T-helper 2 cell treated with Interferon-gamma antibody and Interleukin-4, amounts not matched to agents 5 μg/mL and 100 μg/mL, for 36 hours (primary cell): ENCODE measurements around the gene DNAJC15.
A peak's percentile ranks its signal among the peaks of the same experiment; 100 is the strongest.

Source experiments
- DNase-seq: peaks from one replicate; pipeline ENCODE4 v3.0.0; 2021; ENCODE audit warnings: low spot score
- H3K27ac Mint-ChIP-seq: one replicate; pipeline ENCODE4 v1.8.0; 2021; ENCODE audit warnings: mild to moderate bottlenecking, mixed read lengths
- H3K27me3 Mint-ChIP-seq: one replicate; pipeline ENCODE4 v1.8.0; 2021; ENCODE audit warnings: low read depth, mixed read lengths
- H3K36me3 Mint-ChIP-seq: one replicate; pipeline ENCODE4 v1.8.0; 2021; ENCODE audit warnings: low read depth, mixed read lengths
- H3K4me1 Mint-ChIP-seq: one replicate; pipeline ENCODE4 v1.8.0; 2021; ENCODE audit warnings: low read depth, mixed read lengths
- H3K4me3 Mint-ChIP-seq: one replicate; pipeline ENCODE4 v1.8.0; 2022; ENCODE audit warnings: mild to moderate bottlenecking, moderate library complexity, mixed read lengths
- H3K9me3 Mint-ChIP-seq: one replicate; pipeline ENCODE4 v1.8.0; 2021; ENCODE audit warnings: mixed read lengths

The DNAJC15 gene

DNA sequence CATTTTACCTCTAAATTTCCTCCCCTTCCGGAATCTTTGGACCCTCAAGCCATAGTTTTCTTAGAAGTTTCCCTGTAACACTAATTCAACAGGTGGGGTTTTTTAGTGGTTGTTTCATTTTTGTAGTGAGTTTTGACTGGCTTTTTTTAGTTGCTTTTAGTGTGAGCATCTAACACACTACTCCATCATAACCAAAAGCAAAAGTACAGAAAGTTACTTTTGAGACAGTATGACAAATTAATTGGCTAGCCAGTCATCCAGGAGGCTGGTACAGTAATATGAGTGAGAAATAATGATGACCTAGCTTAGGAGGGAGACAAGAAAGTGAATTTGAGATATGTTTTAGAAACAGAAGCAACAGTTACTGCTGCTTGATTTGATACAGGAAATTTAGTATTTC is 71.5 kb downstream of the DNAJC15 start:
- Mint-ChIP-seq H3K27ac (peak overlapping the region; percentile 33), H3K36me3 (peaks cover 8% of the 10 kb centered on the region), H3K9me3 (no peaks in the 10 kb centered on the region), H3K4me1 (peaks cover 12% of the 10 kb centered on the region), H3K4me3 (no peak overlapping the region), H3K27me3 (no peaks in the 10 kb centered on the region)
- DNase-seq = no peak

DNA sequence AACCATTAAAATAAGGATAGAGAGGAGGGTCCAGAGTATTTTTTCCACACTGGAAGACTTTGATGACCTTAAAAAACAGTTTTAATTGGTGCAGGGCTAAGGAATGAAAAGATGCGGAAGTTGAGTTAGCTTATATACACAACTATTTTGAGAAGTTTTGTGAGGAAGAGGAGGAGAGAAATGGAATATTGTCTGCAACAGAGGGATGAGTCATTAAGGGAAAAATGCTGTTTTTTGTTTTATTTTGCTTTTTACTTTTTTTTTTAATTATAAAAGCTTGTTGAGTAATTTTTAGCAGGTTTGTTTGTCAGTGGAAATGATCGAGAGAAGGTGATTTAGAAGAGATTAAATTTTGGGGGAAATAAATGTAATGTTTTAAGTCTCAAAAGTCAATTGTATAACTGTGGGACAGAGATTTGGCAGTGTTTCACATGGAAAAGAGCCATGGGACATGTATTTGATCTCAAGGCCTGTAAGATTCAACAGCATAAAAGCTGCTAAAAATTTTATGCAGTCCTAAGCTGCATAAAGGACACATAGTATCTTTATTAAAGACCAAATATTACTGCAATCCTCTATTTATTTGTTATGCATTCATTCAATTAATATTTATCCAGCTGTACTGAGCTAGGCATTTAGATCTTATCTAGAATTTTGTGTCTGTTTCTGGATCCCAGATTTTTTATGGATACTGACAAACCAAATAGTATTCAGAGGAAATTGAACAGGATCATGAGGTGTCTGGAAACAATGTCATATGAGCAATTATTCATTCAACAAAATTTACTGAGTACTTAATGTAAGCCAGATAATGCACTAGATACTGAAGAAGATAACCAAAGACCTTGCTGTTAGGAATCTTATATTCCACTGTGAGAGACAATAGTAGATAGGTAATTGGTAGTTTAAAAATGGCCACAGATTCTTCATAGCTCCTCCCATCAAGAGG is 72.7 kb downstream of the DNAJC15 start:
- H3K27me3 Mint-ChIP-seq = no peaks in the 10 kb centered on the region
- H3K9me3 Mint-ChIP-seq = no peaks in the 10 kb centered on the region
- peaks cover 11% of the 10 kb centered on the region for H3K36me3 Mint-ChIP-seq
- H3K27ac Mint-ChIP-seq = no peak overlapping the region
- no peak overlapping the region for H3K4me3 Mint-ChIP-seq
- peaks cover 16% of the 10 kb centered on the region for H3K4me1 Mint-ChIP-seq
- DNase-seq = no peak

DNA sequence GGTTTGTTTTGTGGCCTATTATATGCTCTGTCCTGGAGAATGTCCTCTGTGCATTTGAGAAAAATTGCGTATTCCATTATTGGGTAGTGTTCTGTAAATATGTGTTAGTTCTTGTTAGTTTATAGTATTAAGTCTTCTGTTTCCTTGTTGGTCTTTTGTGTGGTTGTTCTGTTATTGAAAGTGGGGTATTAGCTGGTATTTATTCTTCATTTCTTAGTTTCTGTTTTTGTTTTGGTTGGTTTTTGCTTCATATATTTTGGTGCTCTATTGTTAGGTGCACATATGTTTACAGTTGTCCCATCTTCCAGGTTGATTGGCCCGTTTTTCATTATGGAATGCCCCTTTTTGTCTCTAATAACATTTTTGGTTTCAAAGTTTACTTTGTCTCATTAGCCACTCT is 77.3 kb downstream of the DNAJC15 start:
- no peaks in the 10 kb centered on the region for H3K27me3 Mint-ChIP-seq
- H3K4me1 Mint-ChIP-seq = peaks cover 10% of the 10 kb centered on the region
- H3K36me3 Mint-ChIP-seq = peaks cover 10% of the 10 kb centered on the region
- no peaks in the 10 kb centered on the region for H3K9me3 Mint-ChIP-seq
- no peak for DNase-seq
- no peak overlapping the region for H3K4me3 Mint-ChIP-seq
- no peak overlapping the region for H3K27ac Mint-ChIP-seq

DNA sequence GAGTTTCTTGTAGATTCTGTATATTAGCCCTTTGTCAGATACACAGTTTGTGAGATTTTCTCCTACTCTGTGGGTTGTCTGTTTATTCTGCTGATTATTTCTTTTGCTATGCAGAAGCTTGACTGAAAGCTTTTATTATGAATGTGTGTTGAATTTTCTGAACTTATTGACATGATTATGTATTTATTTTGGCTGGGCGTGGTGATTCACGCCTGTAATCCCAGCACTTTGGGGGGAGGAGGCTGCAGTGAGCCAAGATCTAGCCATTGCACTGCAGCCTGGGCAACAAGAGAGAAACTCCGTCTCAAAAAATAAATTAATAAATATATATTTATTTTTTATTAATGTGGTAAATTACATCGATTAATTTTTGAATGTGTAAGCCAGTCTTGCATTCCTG is 78.9 kb downstream of the DNAJC15 start:
- Mint-ChIP-seq H3K4me1 (peaks cover 11% of the 10 kb centered on the region), H3K9me3 (no peaks in the 10 kb centered on the region), H3K27ac (no peak overlapping the region), H3K27me3 (no peaks in the 10 kb centered on the region), H3K36me3 (peaks cover 9% of the 10 kb centered on the region), H3K4me3 (no peak overlapping the region)
- no peak for DNase-seq

DNA sequence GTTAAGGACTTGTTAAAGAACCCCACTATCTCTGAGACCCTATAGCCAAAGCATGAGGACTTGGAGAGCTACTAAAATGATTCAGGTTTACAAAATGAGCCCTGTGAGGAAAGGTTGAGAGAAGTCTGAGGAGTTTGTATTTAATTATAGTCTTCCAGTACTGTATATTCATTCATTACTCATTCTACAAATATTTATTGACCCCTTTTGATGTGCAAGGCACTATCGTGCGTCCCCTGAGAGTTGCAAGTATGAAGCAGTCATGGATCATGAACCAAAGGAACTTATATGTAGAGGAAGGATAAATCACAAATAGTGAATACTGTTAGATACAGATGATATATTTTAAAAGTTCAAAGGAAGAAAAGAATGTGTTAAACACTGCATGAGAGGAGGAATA is 84.4 kb downstream of the DNAJC15 start:
- Mint-ChIP-seq H3K4me1 (peaks cover 3% of the 10 kb centered on the region), H3K9me3 (no peaks in the 10 kb centered on the region), H3K27ac (no peak overlapping the region), H3K4me3 (no peak overlapping the region), H3K36me3 (peaks cover 6% of the 10 kb centered on the region), H3K27me3 (peaks cover 4% of the 10 kb centered on the region)
- no peak for DNase-seq

DNA sequence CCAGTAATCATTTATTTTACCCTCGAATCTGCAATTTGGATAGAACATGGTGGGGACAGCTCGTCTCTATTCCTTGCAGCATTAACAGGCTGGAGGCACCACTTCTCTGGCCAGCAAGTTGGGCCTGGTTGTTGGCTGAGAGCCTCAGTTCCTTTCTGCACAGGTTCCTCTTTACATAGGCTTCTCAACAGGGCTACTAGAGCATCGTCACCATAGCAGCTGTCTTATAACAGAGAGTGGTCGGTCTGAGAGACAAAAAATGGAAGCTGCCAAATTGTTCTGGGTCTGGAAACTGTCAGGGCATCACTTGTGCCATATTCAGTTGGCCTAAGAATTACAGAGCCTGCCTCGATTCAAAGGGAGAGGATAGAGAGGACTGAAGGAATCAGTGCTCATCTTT is 86.7 kb downstream of the DNAJC15 start:
- Mint-ChIP-seq H3K4me3 (no peak overlapping the region), H3K36me3 (peaks cover 6% of the 10 kb centered on the region), H3K4me1 (peaks cover 3% of the 10 kb centered on the region), H3K27me3 (peaks cover 7% of the 10 kb centered on the region), H3K9me3 (no peaks in the 10 kb centered on the region), H3K27ac (no peak overlapping the region)
- DNase-seq = no peak

DNA sequence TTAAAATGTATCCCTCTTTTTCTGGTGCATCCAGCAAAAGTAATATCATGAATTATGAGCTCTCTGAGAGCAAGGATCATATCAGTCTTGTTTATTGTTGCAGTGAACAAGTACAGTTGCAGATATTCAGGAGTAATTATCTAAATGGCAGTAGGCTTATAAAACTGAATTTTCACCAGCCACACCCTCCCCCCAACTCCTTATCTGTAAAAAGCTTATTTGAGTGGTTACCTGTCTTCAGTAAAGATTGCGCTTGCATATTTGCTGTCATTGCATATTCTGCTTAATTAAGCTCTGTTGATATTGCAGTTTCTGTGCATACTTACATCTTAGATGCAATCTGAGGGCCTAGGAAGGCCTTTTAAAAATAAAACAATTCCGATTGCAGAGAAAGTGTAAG is 87.3 kb downstream of the DNAJC15 start:
- H3K9me3 Mint-ChIP-seq = no peaks in the 10 kb centered on the region
- H3K27ac Mint-ChIP-seq = no peak overlapping the region
- no peak overlapping the region for H3K4me3 Mint-ChIP-seq
- DNase-seq = no peak
- H3K27me3 Mint-ChIP-seq = peaks cover 7% of the 10 kb centered on the region
- peaks cover under 1% of the 10 kb centered on the region for H3K4me1 Mint-ChIP-seq
- H3K36me3 Mint-ChIP-seq = peaks cover 5% of the 10 kb centered on the region

DNA sequence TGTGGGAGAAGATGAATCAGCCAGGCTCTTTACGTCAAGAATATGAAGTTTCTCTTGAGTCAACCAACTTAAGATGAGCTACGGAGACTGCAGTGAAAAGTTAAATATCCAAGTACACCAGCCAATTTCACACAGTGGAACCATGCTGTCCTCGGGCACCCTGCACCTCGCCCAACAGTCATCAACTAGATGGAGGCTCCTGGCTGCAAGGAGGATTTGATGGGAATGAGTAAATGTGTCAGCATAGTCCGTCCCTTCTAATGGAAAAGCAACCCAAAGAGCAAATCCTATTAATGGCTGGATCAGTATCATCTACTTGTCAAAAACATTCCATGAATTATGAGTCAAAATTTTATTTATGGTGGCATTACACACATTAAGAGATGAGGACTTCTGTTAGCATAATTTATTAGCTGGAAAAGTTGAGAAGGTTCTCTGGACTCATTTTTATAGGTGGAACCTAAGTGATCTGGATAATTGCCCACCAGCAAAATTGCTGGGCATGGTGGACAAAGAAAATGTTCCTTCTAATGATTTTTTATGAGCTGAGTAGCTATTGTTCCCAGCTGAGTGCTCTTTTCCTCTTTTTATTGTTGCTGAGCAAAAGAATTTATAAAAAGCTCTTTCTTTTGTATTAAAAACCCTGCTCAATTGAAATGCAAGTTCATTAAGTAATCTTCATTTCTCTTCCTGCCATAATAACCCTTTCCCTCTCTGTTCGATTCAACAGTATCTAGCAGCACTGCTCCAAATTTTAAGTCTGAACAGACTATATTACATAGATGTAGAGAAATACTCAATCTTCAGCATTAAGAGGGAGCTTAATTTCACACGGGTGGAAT is 88.4 kb downstream of the DNAJC15 start:
- DNase-seq = no peak
- no peaks in the 10 kb centered on the region for H3K4me1 Mint-ChIP-seq
- peaks cover 5% of the 10 kb centered on the region for H3K36me3 Mint-ChIP-seq
- no peak overlapping the region for H3K27ac Mint-ChIP-seq
- peaks cover 9% of the 10 kb centered on the region for H3K27me3 Mint-ChIP-seq
- no peak overlapping the region for H3K4me3 Mint-ChIP-seq
- H3K9me3 Mint-ChIP-seq = no peaks in the 10 kb centered on the region

DNA sequence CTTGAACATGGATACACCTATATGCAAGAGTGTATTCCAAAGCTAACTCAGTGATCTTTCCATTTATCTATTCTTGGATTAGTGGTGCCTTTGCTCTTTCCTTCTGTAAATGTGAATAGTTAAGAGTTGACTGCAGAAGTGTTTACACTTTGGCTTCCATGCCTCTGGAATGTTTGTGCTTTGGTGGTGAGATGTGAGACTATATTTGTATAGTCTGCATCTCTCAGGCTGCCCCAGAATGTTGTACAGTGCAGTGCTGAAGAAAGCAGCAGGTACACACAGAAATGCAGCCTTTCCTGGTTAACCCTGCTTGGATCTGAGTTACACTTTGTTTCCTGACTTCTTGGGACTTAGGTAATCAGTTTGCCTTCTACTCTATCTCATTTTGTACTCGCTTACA is 90.2 kb downstream of the DNAJC15 start:
- Mint-ChIP-seq H3K4me1 (no peaks in the 10 kb centered on the region), H3K36me3 (no peaks in the 10 kb centered on the region), H3K27me3 (peaks cover 9% of the 10 kb centered on the region), H3K4me3 (no peak overlapping the region), H3K9me3 (no peaks in the 10 kb centered on the region), H3K27ac (no peak overlapping the region)
- no peak for DNase-seq

DNA sequence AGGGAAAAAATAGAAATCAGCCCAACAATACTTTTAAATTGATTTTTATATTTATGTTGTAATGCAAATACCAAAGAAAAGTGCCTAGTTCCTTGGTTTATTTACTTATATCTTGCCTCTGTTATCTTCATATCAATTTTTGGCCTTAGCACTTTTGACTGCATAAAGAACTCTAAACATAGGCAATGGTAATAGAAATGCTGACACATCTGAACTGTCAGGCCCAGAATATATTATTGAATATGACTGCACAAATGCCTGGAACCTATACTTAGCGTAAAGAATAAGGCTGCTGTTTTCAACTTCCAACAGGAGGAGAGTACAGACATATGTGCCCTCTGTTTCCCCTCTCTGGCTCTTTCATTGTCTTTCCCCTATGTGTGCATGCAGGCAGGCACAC is 91.1 kb downstream of the DNAJC15 start:
- H3K27me3 Mint-ChIP-seq = peaks cover 9% of the 10 kb centered on the region
- H3K4me3 Mint-ChIP-seq = no peak overlapping the region
- no peak for DNase-seq
- no peaks in the 10 kb centered on the region for H3K4me1 Mint-ChIP-seq
- H3K9me3 Mint-ChIP-seq = no peaks in the 10 kb centered on the region
- H3K27ac Mint-ChIP-seq = no peak overlapping the region
- no peaks in the 10 kb centered on the region for H3K36me3 Mint-ChIP-seq

DNA sequence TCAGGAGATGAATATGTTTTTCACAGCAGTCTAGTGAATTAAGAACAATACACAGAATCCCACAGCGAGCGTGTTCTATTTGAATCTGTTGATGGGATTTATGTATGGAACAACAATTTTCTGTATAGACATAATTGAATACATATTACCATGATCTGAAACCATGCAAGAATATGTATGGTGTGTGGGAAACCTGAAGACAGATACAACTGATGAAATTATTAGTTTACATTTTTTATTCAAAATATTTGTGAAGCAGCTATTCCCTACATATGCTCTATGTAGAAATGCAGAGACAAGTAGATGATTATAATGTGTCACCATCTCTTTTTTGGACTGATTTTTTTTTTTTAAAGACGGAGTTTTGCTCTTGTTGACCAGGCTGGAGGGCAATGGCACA is 91.8 kb downstream of the DNAJC15 start:
- Mint-ChIP-seq H3K9me3 (no peaks in the 10 kb centered on the region), H3K4me3 (no peak overlapping the region), H3K27ac (no peak overlapping the region), H3K4me1 (no peaks in the 10 kb centered on the region), H3K27me3 (peaks cover 9% of the 10 kb centered on the region), H3K36me3 (no peaks in the 10 kb centered on the region)
- no peak for DNase-seq

DNA sequence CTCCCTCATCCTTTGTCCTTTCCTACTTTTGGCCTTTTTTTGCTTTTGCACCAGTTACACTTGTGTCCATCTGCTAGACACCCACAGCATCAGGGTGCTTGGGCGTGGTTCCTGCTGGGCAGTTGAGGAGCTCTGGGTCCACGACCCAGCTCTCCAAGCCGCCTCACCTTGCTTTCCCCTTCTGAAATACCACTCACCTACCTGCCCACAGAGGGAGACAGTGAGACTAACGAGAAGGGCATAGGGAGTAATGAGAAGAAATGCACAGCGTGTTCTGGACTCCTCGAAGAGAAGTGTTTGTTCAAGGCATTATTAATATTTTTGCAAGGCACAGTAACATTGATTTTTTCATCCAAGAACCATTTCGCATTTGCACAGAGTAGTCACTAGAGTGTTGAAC is 92.9 kb downstream of the DNAJC15 start:
- Mint-ChIP-seq H3K27me3 (peaks cover 11% of the 10 kb centered on the region), H3K9me3 (no peaks in the 10 kb centered on the region), H3K36me3 (no peaks in the 10 kb centered on the region), H3K4me3 (no peak overlapping the region), H3K4me1 (no peaks in the 10 kb centered on the region), H3K27ac (no peak overlapping the region)
- DNase-seq = no peak

DNA sequence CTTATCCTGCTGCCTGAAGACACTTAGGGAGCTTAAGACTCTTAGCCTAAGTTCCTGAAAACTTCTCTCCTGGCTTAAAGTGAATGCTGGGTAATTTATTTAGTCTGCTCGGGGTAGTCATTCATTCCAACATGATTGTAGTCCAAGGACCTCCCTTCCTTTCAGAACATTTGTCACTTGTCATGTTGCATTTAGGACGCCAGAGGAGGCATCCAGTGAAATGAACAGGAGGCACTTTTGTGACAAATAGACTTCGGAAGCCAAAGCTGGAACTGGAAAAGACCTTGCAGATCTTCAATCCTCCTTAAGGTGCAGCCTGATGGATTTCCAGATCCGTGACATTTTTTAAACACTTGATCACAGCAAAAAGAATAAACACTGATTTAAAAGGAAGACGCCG is 95.1 kb downstream of the DNAJC15 start:
- no peak for DNase-seq
- Mint-ChIP-seq H3K4me1 (no peaks in the 10 kb centered on the region), H3K9me3 (no peaks in the 10 kb centered on the region)

DNA sequence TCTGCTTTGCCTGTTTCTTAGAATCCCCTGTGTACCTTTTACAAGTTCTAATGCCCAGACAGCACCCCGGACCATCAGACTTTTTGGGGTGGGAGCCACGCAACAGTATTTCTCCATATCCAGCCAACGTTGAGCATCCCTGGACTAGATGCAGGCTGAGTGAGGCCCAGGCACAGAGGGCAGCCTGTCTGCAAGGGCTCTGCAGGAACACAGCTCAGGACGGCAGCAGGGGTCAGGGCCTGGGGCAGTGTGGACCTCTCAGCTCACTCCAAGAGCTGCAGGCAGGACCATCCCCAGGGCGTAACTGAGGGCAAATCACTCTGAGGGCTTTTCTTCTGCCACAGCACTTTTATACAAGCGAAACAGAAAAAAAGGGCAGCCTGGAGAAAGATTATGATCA is 95.8 kb downstream of the DNAJC15 start:
- no peak overlapping the region for H3K4me3 Mint-ChIP-seq
- H3K27me3 Mint-ChIP-seq = peaks cover 4% of the 10 kb centered on the region
- H3K4me1 Mint-ChIP-seq = no peaks in the 10 kb centered on the region
- no peaks in the 10 kb centered on the region for H3K9me3 Mint-ChIP-seq
- H3K36me3 Mint-ChIP-seq = no peaks in the 10 kb centered on the region
- DNase-seq = no peak
- no peak overlapping the region for H3K27ac Mint-ChIP-seq

More for the DNA sequence above, 95.1 kb downstream of the DNAJC15 start:
- Mint-ChIP-seq H3K4me3 (no peak overlapping the region), H3K36me3 (no peaks in the 10 kb centered on the region), H3K27ac (no peak overlapping the region), H3K27me3 (peaks cover 4% of the 10 kb centered on the region)
